Measurements from ENCODE around the gene MRFAP1L1.

GRCh38 chr4:6684656-6685055 is 25.0 kb downstream of the MRFAP1L1 start:
- TF ChIP-seq CTCF (IDR thresholded peaks at IDR 0.05; ENCODE audit: poor library complexity, severe bottlenecking): no peak
- TF ChIP-seq EZH2 (IDR thresholded peaks at IDR 0.05; ENCODE audit: borderline replicate concordance, insufficient read depth, low read length, poor library complexity, severe bottlenecking): no peak
- TF ChIP-seq TAF1 (IDR thresholded peaks at IDR 0.05; ENCODE audit: low read depth): no peak
- no peak for TF ChIP-seq MXI1 (conservative IDR thresholded peaks at IDR 0.05; ENCODE audit: poor library complexity, severe bottlenecking)
